ENCODE data around the gene MANBA.

The MANBA gene

DNA sequence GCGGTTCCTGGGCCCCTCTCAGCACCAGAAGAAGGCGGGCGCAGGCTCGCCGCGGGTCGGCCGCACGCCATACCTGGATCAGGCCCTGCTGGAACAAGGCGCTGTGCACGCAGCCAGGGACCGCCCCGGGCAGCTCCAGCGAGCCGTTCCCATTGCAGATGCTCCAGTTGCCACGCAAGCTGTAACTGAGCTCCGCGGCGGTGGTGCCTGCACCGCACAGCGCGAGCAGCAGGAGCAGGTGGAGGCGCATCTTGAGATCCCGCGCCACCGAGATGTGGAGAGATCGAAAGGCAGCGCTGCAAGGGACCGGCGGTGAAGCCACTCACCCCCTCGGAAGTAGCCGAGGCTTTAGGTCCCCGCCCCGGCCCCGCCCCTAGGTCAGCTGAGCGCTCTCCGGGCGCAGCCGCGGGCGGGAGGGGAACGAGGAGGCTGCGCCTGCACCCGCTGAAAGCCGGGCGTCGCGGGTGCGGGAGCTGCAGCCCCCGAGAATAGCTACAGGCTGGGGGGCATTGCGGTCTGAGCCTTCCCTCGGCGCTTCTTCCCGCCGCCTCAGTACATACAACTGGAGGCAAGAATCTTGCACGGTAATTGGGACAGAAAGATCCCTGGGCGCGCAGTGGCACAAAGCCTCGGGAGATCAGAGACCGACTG lies at the start of gene MANBA:
Gene MANBA (minus strand): TSS at position 324 of the 651 bp plus-strand sequence. CDS start 74 bp downstream, at position 250.
- peaks cover 13% of the 10 kb centered on the region for H3K36me3 Mint-ChIP-seq (ENCODE audit: insufficient read depth)
- DNase-seq (ENCODE audit: low spot score in 2 of 2) = peak; percentile 53 to 56
- peaks cover 40% of the 10 kb centered on the region for H3K4me1 Mint-ChIP-seq
- peak; percentile 91 for ATAC-seq (replicated peaks; ENCODE audit: extremely low read depth, poor library complexity, severe bottlenecking)
- H3K4me3 Mint-ChIP-seq = peak within 1 kb of the TSS; percentile 88
- H3K27me3 Mint-ChIP-seq = peaks cover 15% of the 10 kb centered on the region
- H3K27ac Mint-ChIP-seq (ENCODE audit: low read depth) = peak within 1 kb of the TSS; percentile 77
- no peaks in the 10 kb centered on the region for H3K9me3 Mint-ChIP-seq

DNA sequence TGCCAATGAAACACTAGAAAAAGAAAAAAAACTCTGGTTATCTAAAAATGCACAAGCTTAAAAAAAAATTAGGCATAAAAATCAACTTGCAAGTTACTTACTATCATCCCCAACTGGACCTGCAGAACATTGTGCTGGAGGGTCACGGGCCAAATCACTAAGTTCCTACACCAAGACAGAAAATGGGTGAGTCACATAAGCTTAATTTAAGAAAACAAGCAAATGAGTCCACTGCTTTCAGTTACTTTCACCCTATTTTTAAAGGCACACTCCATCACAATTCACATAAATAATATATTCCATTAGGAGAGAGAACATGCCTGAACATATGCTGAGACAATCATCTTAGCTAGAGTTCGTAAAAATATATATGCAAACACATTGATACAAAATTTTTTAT lies 48.9 kb upstream of the MANBA start:
- DNase-seq (ENCODE audit: low spot score in 2 of 2) = no peak
- Mint-ChIP-seq H3K4me1 (peaks cover 73% of the 10 kb centered on the region), H3K27ac (ENCODE audit: low read depth) (peak overlapping the region; percentile 22), H3K4me3 (peak overlapping the region; percentile 45), H3K27me3 (no peaks in the 10 kb centered on the region), H3K9me3 (no peaks in the 10 kb centered on the region), H3K36me3 (ENCODE audit: insufficient read depth) (peaks cover 78% of the 10 kb centered on the region)
- no peak for ATAC-seq (replicated peaks; ENCODE audit: extremely low read depth, poor library complexity, severe bottlenecking)

DNA sequence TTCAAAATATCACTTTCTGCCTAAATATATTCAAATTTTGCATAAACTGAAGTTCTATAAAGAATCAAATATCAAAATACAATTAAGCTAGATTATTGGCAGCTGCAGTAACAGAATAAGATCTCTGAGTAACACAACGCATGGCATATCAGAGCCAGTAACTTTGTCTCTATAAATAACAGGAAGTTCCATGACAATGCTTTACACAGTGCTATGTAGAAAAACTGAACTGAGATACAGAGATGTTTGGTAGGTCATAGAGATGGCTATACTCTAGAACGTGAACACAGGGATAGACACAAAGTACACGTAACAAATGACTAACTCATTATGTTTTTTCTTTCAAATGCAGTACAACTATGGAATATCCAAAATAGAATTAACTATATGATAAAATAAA lies 48.4 kb upstream of the MANBA start:
- H3K9me3 Mint-ChIP-seq = no peaks in the 10 kb centered on the region
- no peaks in the 10 kb centered on the region for H3K27me3 Mint-ChIP-seq
- DNase-seq (ENCODE audit: low spot score in 2 of 2) = no peak
- peak overlapping the region; percentile 45 for H3K4me3 Mint-ChIP-seq
- peak overlapping the region; percentile 22 for H3K27ac Mint-ChIP-seq (ENCODE audit: low read depth)
- peak; percentile 40 for ATAC-seq (replicated peaks; ENCODE audit: extremely low read depth, poor library complexity, severe bottlenecking)
- peaks cover 68% of the 10 kb centered on the region for H3K4me1 Mint-ChIP-seq
- H3K36me3 Mint-ChIP-seq (ENCODE audit: insufficient read depth) = peaks cover 77% of the 10 kb centered on the region

GRCh38 chr4:102808009-102808408 lies 47.2 kb upstream of the MANBA start:
- H3K27ac Mint-ChIP-seq (ENCODE audit: low read depth) = peak overlapping the region; percentile 22
- no peak for ATAC-seq (replicated peaks; ENCODE audit: extremely low read depth, poor library complexity, severe bottlenecking)
- no peaks in the 10 kb centered on the region for H3K27me3 Mint-ChIP-seq
- H3K9me3 Mint-ChIP-seq = no peaks in the 10 kb centered on the region
- no peak for DNase-seq (ENCODE audit: low spot score in 2 of 2)
- peaks cover 66% of the 10 kb centered on the region for H3K4me1 Mint-ChIP-seq
- H3K4me3 Mint-ChIP-seq = no peak overlapping the region
- H3K36me3 Mint-ChIP-seq (ENCODE audit: insufficient read depth) = peaks cover 75% of the 10 kb centered on the region

GRCh38 chr4:102807345-102807744 lies 46.6 kb upstream of the MANBA start:
- Mint-ChIP-seq H3K27me3 (no peaks in the 10 kb centered on the region), H3K36me3 (ENCODE audit: insufficient read depth) (peaks cover 78% of the 10 kb centered on the region), H3K4me1 (peaks cover 66% of the 10 kb centered on the region), H3K9me3 (no peaks in the 10 kb centered on the region), H3K27ac (ENCODE audit: low read depth) (no peak overlapping the region), H3K4me3 (no peak overlapping the region)
- ATAC-seq (replicated peaks; ENCODE audit: extremely low read depth, poor library complexity, severe bottlenecking) (no peak), DNase-seq (ENCODE audit: low spot score in 2 of 2) (no peak)

- Mint-ChIP-seq H3K36me3 (ENCODE audit: insufficient read depth) (peaks cover 80% of the 10 kb centered on the region), H3K4me3 (no peak overlapping the region), H3K4me1 (peaks cover 45% of the 10 kb centered on the region), H3K27ac (ENCODE audit: low read depth) (no peak overlapping the region), H3K9me3 (no peaks in the 10 kb centered on the region), H3K27me3 (no peaks in the 10 kb centered on the region)
- ATAC-seq (replicated peaks; ENCODE audit: extremely low read depth, poor library complexity, severe bottlenecking) = no peak
- DNase-seq (ENCODE audit: low spot score in 2 of 2) = no peak
These were observed 39.0 kb upstream of the MANBA start for GRCh38 chr4:102799816-102800215.

DNA sequence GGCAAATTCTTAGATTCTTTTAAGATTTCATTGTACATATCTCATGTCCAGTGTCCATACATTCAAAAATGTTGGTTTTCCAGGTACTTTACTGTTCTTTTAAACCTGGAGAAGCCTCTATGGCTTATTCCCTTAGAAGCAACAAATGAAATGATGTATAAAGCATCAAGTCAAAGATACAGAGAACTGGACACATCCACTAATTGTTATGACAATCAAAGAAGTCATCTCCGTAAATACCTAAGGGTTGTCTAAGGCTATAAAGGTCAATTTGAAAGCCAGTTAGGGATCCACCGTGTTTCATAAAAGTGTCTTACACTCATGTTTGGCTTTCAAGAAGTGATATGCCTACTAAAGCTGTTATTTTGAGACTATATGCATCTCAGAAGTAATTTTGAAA lies 34.2 kb upstream of the MANBA start:
- H3K27me3 Mint-ChIP-seq = no peaks in the 10 kb centered on the region
- H3K4me1 Mint-ChIP-seq = peaks cover 36% of the 10 kb centered on the region
- DNase-seq (ENCODE audit: low spot score in 2 of 2) (no peak), ATAC-seq (replicated peaks; ENCODE audit: extremely low read depth, poor library complexity, severe bottlenecking) (no peak)
- H3K9me3 Mint-ChIP-seq = peaks cover 5% of the 10 kb centered on the region
- no peak overlapping the region for H3K27ac Mint-ChIP-seq (ENCODE audit: low read depth)
- H3K4me3 Mint-ChIP-seq = no peak overlapping the region
- peaks cover 69% of the 10 kb centered on the region for H3K36me3 Mint-ChIP-seq (ENCODE audit: insufficient read depth)

GRCh38 chr4:102792361-102792936 lies 31.7 kb upstream of the MANBA start:
- DNase-seq (ENCODE audit: low spot score in 2 of 2) (no peak), ATAC-seq (replicated peaks; ENCODE audit: extremely low read depth, poor library complexity, severe bottlenecking) (no peak)
- Mint-ChIP-seq H3K36me3 (ENCODE audit: insufficient read depth) (peaks cover 51% of the 10 kb centered on the region), H3K27ac (ENCODE audit: low read depth) (peak overlapping the region; percentile 11), H3K4me3 (no peak overlapping the region), H3K4me1 (peaks cover 38% of the 10 kb centered on the region), H3K9me3 (peaks cover 5% of the 10 kb centered on the region), H3K27me3 (no peaks in the 10 kb centered on the region)

- H3K27ac Mint-ChIP-seq (ENCODE audit: low read depth) = peak overlapping the region; percentile 11
- no peak for DNase-seq (ENCODE audit: low spot score in 2 of 2)
- H3K36me3 Mint-ChIP-seq (ENCODE audit: insufficient read depth) = peaks cover 42% of the 10 kb centered on the region
- H3K4me1 Mint-ChIP-seq = peaks cover 34% of the 10 kb centered on the region
- no peak for ATAC-seq (replicated peaks; ENCODE audit: extremely low read depth, poor library complexity, severe bottlenecking)
- peaks cover 5% of the 10 kb centered on the region for H3K9me3 Mint-ChIP-seq
- no peak overlapping the region for H3K4me3 Mint-ChIP-seq
- H3K27me3 Mint-ChIP-seq = no peaks in the 10 kb centered on the region
These were observed 30.6 kb upstream of the MANBA start for GRCh38 chr4:102791318-102791835.

GRCh38 chr4:102789317-102789717 lies 28.5 kb upstream of the MANBA start:
- no peak for ATAC-seq (replicated peaks; ENCODE audit: extremely low read depth, poor library complexity, severe bottlenecking)
- Mint-ChIP-seq H3K4me1 (peaks cover 28% of the 10 kb centered on the region), H3K27ac (ENCODE audit: low read depth) (no peak overlapping the region), H3K27me3 (no peaks in the 10 kb centered on the region), H3K4me3 (no peak overlapping the region), H3K36me3 (ENCODE audit: insufficient read depth) (peaks cover 25% of the 10 kb centered on the region), H3K9me3 (peaks cover 5% of the 10 kb centered on the region)
- DNase-seq (ENCODE audit: low spot score in 2 of 2) = no peak

DNA sequence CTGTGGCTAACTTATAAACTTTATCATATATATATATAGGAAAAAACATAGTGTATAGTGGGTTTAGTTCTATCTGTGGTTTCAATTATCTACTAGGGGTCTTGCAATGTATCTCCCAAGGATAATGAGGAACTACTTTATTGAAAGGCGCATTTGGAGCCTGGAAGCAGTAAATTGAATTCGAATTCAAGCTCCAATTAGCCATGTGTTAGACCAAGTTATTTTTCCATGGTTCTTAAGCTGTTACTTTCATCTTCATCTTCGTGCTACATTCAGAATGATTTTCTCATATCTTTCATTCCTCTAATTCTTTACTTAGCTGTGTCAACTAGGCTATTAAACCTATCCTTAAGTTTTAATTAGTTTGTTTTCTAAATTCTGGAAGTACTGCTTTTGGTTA lies 27.2 kb upstream of the MANBA start:
- no peak overlapping the region for H3K4me3 Mint-ChIP-seq
- no peak overlapping the region for H3K27ac Mint-ChIP-seq (ENCODE audit: low read depth)
- DNase-seq (ENCODE audit: low spot score in 2 of 2) = no peak
- H3K9me3 Mint-ChIP-seq = peaks cover 5% of the 10 kb centered on the region
- ATAC-seq (replicated peaks; ENCODE audit: extremely low read depth, poor library complexity, severe bottlenecking) = no peak
- peaks cover 20% of the 10 kb centered on the region for H3K36me3 Mint-ChIP-seq (ENCODE audit: insufficient read depth)
- no peaks in the 10 kb centered on the region for H3K27me3 Mint-ChIP-seq
- peaks cover 28% of the 10 kb centered on the region for H3K4me1 Mint-ChIP-seq

GRCh38 chr4:102787096-102787881 lies 26.5 kb upstream of the MANBA start:
- Mint-ChIP-seq H3K9me3 (peaks cover 2% of the 10 kb centered on the region), H3K36me3 (ENCODE audit: insufficient read depth) (peaks cover 16% of the 10 kb centered on the region), H3K27ac (ENCODE audit: low read depth) (no peak overlapping the region), H3K4me3 (no peak overlapping the region), H3K4me1 (peaks cover 23% of the 10 kb centered on the region), H3K27me3 (no peaks in the 10 kb centered on the region)
- DNase-seq (ENCODE audit: low spot score in 2 of 2) (no peak), ATAC-seq (replicated peaks; ENCODE audit: extremely low read depth, poor library complexity, severe bottlenecking) (no peak)
